ENCODE results near the gene NEGR1.

Gene NEGR1

GRCh38 chr1:72007312-72007711 lies 275.0 kb downstream of the NEGR1 start:
- in situ Hi-C loops (cut with HindIII; ENCODE audit: low sequenced_read_pairs) = no loop called here
- no peak for TF ChIP-seq CTCF (IDR thresholded peaks at IDR 0.05; ENCODE audit: low read depth, low read length)
- H3K4me3 ChIP-seq (ENCODE audit: low read depth, low read length) = no peak overlapping the region
- no peak for DNase-seq (ENCODE audit: low read depth, low spot score)

GRCh38 chr1:72006092-72006491 lies 276.2 kb downstream of the NEGR1 start:
- TF ChIP-seq CTCF (IDR thresholded peaks at IDR 0.05; ENCODE audit: low read depth, low read length) = no peak
- peak; percentile 37 for DNase-seq (ENCODE audit: low read depth, low spot score)
- in situ Hi-C loops (cut with HindIII; ENCODE audit: low sequenced_read_pairs) = no loop called here
- H3K4me3 ChIP-seq (ENCODE audit: low read depth, low read length) = no peak overlapping the region

- DNase-seq (ENCODE audit: low read depth, low spot score) = no peak
- in situ Hi-C loops (cut with HindIII; ENCODE audit: low sequenced_read_pairs) = no loop called here
- no peak for TF ChIP-seq CTCF (IDR thresholded peaks at IDR 0.05; ENCODE audit: low read depth, low read length)
- H3K4me3 ChIP-seq (ENCODE audit: low read depth, low read length) = no peak overlapping the region
Observed at GRCh38 chr1:72003092-72003491, 279.2 kb downstream of the NEGR1 start.

- peak; percentile 10 for DNase-seq (ENCODE audit: low read depth, low spot score)
- in situ Hi-C loops (cut with HindIII; ENCODE audit: low sequenced_read_pairs) = no loop called here
- H3K4me3 ChIP-seq (ENCODE audit: low read depth, low read length) = no peak overlapping the region
- TF ChIP-seq CTCF (IDR thresholded peaks at IDR 0.05; ENCODE audit: low read depth, low read length) = no peak
Observed at GRCh38 chr1:72000809-72001208, 281.5 kb downstream of the NEGR1 start.

GRCh38 chr1:71994646-71995045 lies 287.7 kb downstream of the NEGR1 start:
- H3K4me3 ChIP-seq (ENCODE audit: low read depth, low read length) = no peak overlapping the region
- in situ Hi-C loops (cut with HindIII; ENCODE audit: low sequenced_read_pairs) = no loop called here
- no peak for TF ChIP-seq CTCF (IDR thresholded peaks at IDR 0.05; ENCODE audit: low read depth, low read length)
- DNase-seq (ENCODE audit: low read depth, low spot score) = no peak

GRCh38 chr1:71987181-71987580 lies 295.2 kb downstream of the NEGR1 start:
- in situ Hi-C loops (cut with HindIII; ENCODE audit: low sequenced_read_pairs) = no loop called here
- H3K4me3 ChIP-seq (ENCODE audit: low read depth, low read length) = no peak overlapping the region
- DNase-seq (ENCODE audit: low read depth, low spot score) = no peak
- TF ChIP-seq CTCF (IDR thresholded peaks at IDR 0.05; ENCODE audit: low read depth, low read length) = no peak

- in situ Hi-C loops (cut with HindIII; ENCODE audit: low sequenced_read_pairs) = no loop called here
- DNase-seq (ENCODE audit: low read depth, low spot score) = peak; percentile 35
- H3K4me3 ChIP-seq (ENCODE audit: low read depth, low read length) = no peak overlapping the region
- no peak for TF ChIP-seq CTCF (IDR thresholded peaks at IDR 0.05; ENCODE audit: low read depth, low read length)
Observed at GRCh38 chr1:71986160-71986559, 296.2 kb downstream of the NEGR1 start.
